ENCODE data around the gene FAM174B.

The FAM174B gene

GRCh38 chr15:92675485-92675884, 19.9 kb upstream of the FAM174B start:
- Histone ChIP-seq H2BK5ac (ENCODE audit: low read length) (no peak overlapping the region), H3K56ac (ENCODE audit: low read length) (no peak overlapping the region), H3K4ac (ENCODE audit: low read depth, low read length) (no peak overlapping the region), H4K8ac (ENCODE audit: low read depth, low read length) (no peak overlapping the region), H3K4me1 (ENCODE audit: control insufficient read depth, low read depth, low read length) (peaks cover 5% of the 10 kb centered on the region), H3K9ac (ENCODE audit: low read length) (no peak overlapping the region), H3K36me3 (ENCODE audit: control insufficient read depth, insufficient read depth, low read length) (no peaks in the 10 kb centered on the region), H2AK5ac (ENCODE audit: low read length) (no peak overlapping the region), H4K5ac (ENCODE audit: low read length) (no peak overlapping the region), H3K27ac (ENCODE audit: low read depth, low read length) (no peak overlapping the region), H3K79me1 (ENCODE audit: low read length) (no peaks in the 10 kb centered on the region), H3K27me3 (ENCODE audit: insufficient read depth, low read length, poor library complexity) (no peaks in the 10 kb centered on the region), H3K23ac (ENCODE audit: low read length) (no peak overlapping the region), H2BK15ac (replicated peaks; ENCODE audit: low read depth) (no peak overlapping the region), H3K4me2 (ENCODE audit: low read length) (no peak overlapping the region), H3K18ac (ENCODE audit: low read length) (peak overlapping the region; percentile 41), H3K79me2 (ENCODE audit: control insufficient read depth, insufficient read depth, low read length) (no peaks in the 10 kb centered on the region), H3K4me3 (ENCODE audit: low read length) (no peak overlapping the region), H2BK120ac (ENCODE audit: low read depth, low read length) (no peak overlapping the region)
- no peak for DNase-seq
- no CpG with 5 or more reads among the region's 4 CpGs for WGBS (ENCODE audit: extremely low coverage, insufficient coverage, low lambda C conversion rate)

DNA sequence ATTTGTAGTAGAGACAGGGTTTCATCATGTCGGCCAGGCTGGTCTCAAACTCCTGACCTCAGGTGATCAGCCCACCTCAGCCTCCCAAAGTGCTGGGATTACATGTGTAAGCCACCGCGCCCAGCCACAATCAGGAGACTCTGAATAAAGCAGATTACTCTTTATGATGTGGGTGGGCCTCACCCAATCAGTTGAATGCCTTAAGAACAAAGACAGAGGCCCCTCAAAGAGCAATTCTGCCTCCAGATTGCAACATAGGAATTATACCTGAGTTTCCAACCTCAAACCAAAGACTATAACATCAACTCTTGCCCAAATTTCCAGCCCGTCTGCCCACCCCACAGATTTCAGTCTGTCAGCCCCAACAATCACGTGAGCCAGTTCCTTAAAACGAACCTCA, 18.8 kb upstream of the FAM174B start:
- Histone ChIP-seq H4K5ac (ENCODE audit: low read length) (no peak overlapping the region), H3K4ac (ENCODE audit: low read depth, low read length) (no peak overlapping the region), H3K79me1 (ENCODE audit: low read length) (no peaks in the 10 kb centered on the region), H3K56ac (ENCODE audit: low read length) (no peak overlapping the region), H2BK5ac (ENCODE audit: low read length) (no peak overlapping the region), H2BK15ac (replicated peaks; ENCODE audit: low read depth) (no peak overlapping the region), H3K4me1 (ENCODE audit: control insufficient read depth, low read depth, low read length) (peaks cover 10% of the 10 kb centered on the region), H3K18ac (ENCODE audit: low read length) (no peak overlapping the region), H3K27me3 (ENCODE audit: insufficient read depth, low read length, poor library complexity) (no peaks in the 10 kb centered on the region), H3K27ac (ENCODE audit: low read depth, low read length) (no peak overlapping the region), H3K9ac (ENCODE audit: low read length) (no peak overlapping the region), H3K79me2 (ENCODE audit: control insufficient read depth, insufficient read depth, low read length) (no peaks in the 10 kb centered on the region), H2AK5ac (ENCODE audit: low read length) (no peak overlapping the region), H2BK120ac (ENCODE audit: low read depth, low read length) (no peak overlapping the region), H3K23ac (ENCODE audit: low read length) (no peak overlapping the region), H3K4me3 (ENCODE audit: low read length) (no peak overlapping the region), H3K36me3 (ENCODE audit: control insufficient read depth, insufficient read depth, low read length) (no peaks in the 10 kb centered on the region), H3K4me2 (ENCODE audit: low read length) (no peak overlapping the region), H4K8ac (ENCODE audit: low read depth, low read length) (no peak overlapping the region)
- no CpG with 5 or more reads among the region's 6 CpGs for WGBS (ENCODE audit: extremely low coverage, insufficient coverage, low lambda C conversion rate)
- no peak for DNase-seq

DNA sequence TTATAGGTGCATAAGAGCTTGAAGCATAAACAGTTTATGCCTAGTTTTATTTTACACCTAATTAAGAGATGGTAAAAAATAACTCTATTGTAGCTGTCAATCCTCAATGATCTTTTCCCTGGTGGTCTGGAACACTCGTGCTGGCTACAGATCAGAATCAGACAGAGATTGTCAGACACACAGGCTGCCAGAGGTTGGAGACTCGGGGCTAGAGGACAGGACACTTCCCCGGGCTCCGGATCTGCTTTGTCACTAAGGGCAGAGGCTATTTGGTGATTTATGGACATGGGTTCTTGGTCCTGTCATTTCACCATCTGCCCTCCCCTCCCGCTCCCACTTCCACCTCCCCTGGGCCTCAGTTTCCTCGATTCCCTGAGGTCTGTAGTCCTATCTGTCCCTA, 16.5 kb upstream of the FAM174B start:
- WGBS (ENCODE audit: extremely low coverage, insufficient coverage, low lambda C conversion rate) = no CpG with 5 or more reads among the region's 6 CpGs
- no peak for DNase-seq

GRCh38 chr15:92671406-92671805, 15.8 kb upstream of the FAM174B start:
- Histone ChIP-seq H3K79me2 (ENCODE audit: control insufficient read depth, insufficient read depth, low read length) (no peaks in the 10 kb centered on the region), H3K23ac (ENCODE audit: low read length) (no peak overlapping the region), H2BK120ac (ENCODE audit: low read depth, low read length) (no peak overlapping the region), H3K18ac (ENCODE audit: low read length) (no peak overlapping the region), H2BK5ac (ENCODE audit: low read length) (peak overlapping the region; percentile 6), H3K36me3 (ENCODE audit: control insufficient read depth, insufficient read depth, low read length) (no peaks in the 10 kb centered on the region), H3K79me1 (ENCODE audit: low read length) (no peaks in the 10 kb centered on the region), H3K9ac (ENCODE audit: low read length) (no peak overlapping the region), H3K56ac (ENCODE audit: low read length) (peak overlapping the region; percentile 28), H3K4me2 (ENCODE audit: low read length) (no peak overlapping the region), H4K8ac (ENCODE audit: low read depth, low read length) (no peak overlapping the region), H3K27ac (ENCODE audit: low read depth, low read length) (no peak overlapping the region), H4K5ac (ENCODE audit: low read length) (no peak overlapping the region), H3K27me3 (ENCODE audit: insufficient read depth, low read length, poor library complexity) (no peaks in the 10 kb centered on the region), H2AK5ac (ENCODE audit: low read length) (no peak overlapping the region), H3K4me1 (ENCODE audit: control insufficient read depth, low read depth, low read length) (peaks cover 22% of the 10 kb centered on the region), H2BK15ac (replicated peaks; ENCODE audit: low read depth) (no peak overlapping the region), H3K4me3 (ENCODE audit: low read length) (no peak overlapping the region), H3K4ac (ENCODE audit: low read depth, low read length) (no peak overlapping the region)
- no CpG with 5 or more reads among the region's 3 CpGs for WGBS (ENCODE audit: extremely low coverage, insufficient coverage, low lambda C conversion rate)
- no peak for DNase-seq

More for the DNA sequence above, 16.5 kb upstream of the FAM174B start:
- no peak overlapping the region for H4K5ac ChIP-seq (ENCODE audit: low read length)
- no peaks in the 10 kb centered on the region for H3K79me1 ChIP-seq (ENCODE audit: low read length)
- no peak overlapping the region for H3K27ac ChIP-seq (ENCODE audit: low read depth, low read length)
- H3K36me3 ChIP-seq (ENCODE audit: control insufficient read depth, insufficient read depth, low read length) = no peaks in the 10 kb centered on the region
- H3K9ac ChIP-seq (ENCODE audit: low read length) = no peak overlapping the region
- H2BK15ac ChIP-seq (replicated peaks; ENCODE audit: low read depth) = peak overlapping the region; percentile 21
- H3K4ac ChIP-seq (ENCODE audit: low read depth, low read length) = peak overlapping the region; percentile 73
- H2BK5ac ChIP-seq (ENCODE audit: low read length) = no peak overlapping the region
- no peak overlapping the region for H3K4me2 ChIP-seq (ENCODE audit: low read length)
- H3K79me2 ChIP-seq (ENCODE audit: control insufficient read depth, insufficient read depth, low read length) = no peaks in the 10 kb centered on the region
- H3K18ac ChIP-seq (ENCODE audit: low read length) = peak overlapping the region; percentile 68
- H3K4me3 ChIP-seq (ENCODE audit: low read length) = no peak overlapping the region
- H4K8ac ChIP-seq (ENCODE audit: low read depth, low read length) = no peak overlapping the region
- H2BK120ac ChIP-seq (ENCODE audit: low read depth, low read length) = no peak overlapping the region
- no peak overlapping the region for H3K56ac ChIP-seq (ENCODE audit: low read length)
- H3K27me3 ChIP-seq (ENCODE audit: insufficient read depth, low read length, poor library complexity) = no peaks in the 10 kb centered on the region
- no peak overlapping the region for H3K23ac ChIP-seq (ENCODE audit: low read length)
- H3K4me1 ChIP-seq (ENCODE audit: control insufficient read depth, low read depth, low read length) = peaks cover 19% of the 10 kb centered on the region
- no peak overlapping the region for H2AK5ac ChIP-seq (ENCODE audit: low read length)

DNA sequence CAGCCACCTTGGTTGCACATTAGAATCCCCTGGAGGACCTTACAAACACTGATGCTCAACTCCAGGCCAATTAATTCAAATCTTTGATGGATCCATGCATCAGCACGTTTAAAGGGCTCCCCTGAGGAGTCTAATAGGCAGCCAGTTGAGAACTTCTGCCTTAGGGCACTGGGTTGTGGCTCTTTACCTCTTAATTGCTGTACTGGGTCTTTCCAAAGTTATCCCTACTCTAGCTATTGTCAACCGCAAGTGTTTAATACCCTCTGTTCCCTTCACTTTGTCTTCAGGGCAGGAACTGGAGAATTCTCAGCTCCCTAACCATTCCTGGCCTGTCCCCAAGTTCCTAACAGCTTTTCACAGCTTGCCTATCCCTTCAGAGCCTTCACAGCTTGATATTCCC, 15.0 kb upstream of the FAM174B start:
- WGBS (ENCODE audit: extremely low coverage, insufficient coverage, low lambda C conversion rate) = no CpG with 5 or more reads among the region's 2 CpGs

GRCh38 chr15:92669432-92669831, 13.9 kb upstream of the FAM174B start:
- Histone ChIP-seq H3K36me3 (ENCODE audit: control insufficient read depth, insufficient read depth, low read length) (no peaks in the 10 kb centered on the region), H3K56ac (ENCODE audit: low read length) (peak overlapping the region; percentile 40), H4K8ac (ENCODE audit: low read depth, low read length) (no peak overlapping the region), H3K27me3 (ENCODE audit: insufficient read depth, low read length, poor library complexity) (no peaks in the 10 kb centered on the region), H3K23ac (ENCODE audit: low read length) (no peak overlapping the region), H3K9ac (ENCODE audit: low read length) (no peak overlapping the region), H2BK15ac (replicated peaks; ENCODE audit: low read depth) (no peak overlapping the region), H3K79me1 (ENCODE audit: low read length) (no peaks in the 10 kb centered on the region), H4K5ac (ENCODE audit: low read length) (no peak overlapping the region), H3K4me3 (ENCODE audit: low read length) (no peak overlapping the region), H3K4ac (ENCODE audit: low read depth, low read length) (no peak overlapping the region), H3K79me2 (ENCODE audit: control insufficient read depth, insufficient read depth, low read length) (no peaks in the 10 kb centered on the region), H2BK120ac (ENCODE audit: low read depth, low read length) (no peak overlapping the region), H3K4me2 (ENCODE audit: low read length) (no peak overlapping the region), H3K27ac (ENCODE audit: low read depth, low read length) (no peak overlapping the region), H3K4me1 (ENCODE audit: control insufficient read depth, low read depth, low read length) (peaks cover 22% of the 10 kb centered on the region), H2BK5ac (ENCODE audit: low read length) (no peak overlapping the region), H2AK5ac (ENCODE audit: low read length) (no peak overlapping the region), H3K18ac (ENCODE audit: low read length) (peak overlapping the region; percentile 34)
- WGBS (ENCODE audit: extremely low coverage, insufficient coverage, low lambda C conversion rate) = no CpG with 5 or more reads among the region's 2 CpGs
- DNase-seq = no peak

More for the DNA sequence above, 15.0 kb upstream of the FAM174B start:
- H2BK120ac ChIP-seq (ENCODE audit: low read depth, low read length) = no peak overlapping the region
- H3K23ac ChIP-seq (ENCODE audit: low read length) = no peak overlapping the region
- H3K18ac ChIP-seq (ENCODE audit: low read length) = peak overlapping the region; percentile 46
- no peak overlapping the region for H3K4ac ChIP-seq (ENCODE audit: low read depth, low read length)
- H3K79me2 ChIP-seq (ENCODE audit: control insufficient read depth, insufficient read depth, low read length) = no peaks in the 10 kb centered on the region
- peak overlapping the region; percentile 38 for H3K27ac ChIP-seq (ENCODE audit: low read depth, low read length)
- peak; percentile 76 for DNase-seq
- no peak overlapping the region for H3K56ac ChIP-seq (ENCODE audit: low read length)
- H2BK15ac ChIP-seq (replicated peaks; ENCODE audit: low read depth) = no peak overlapping the region
- H3K4me1 ChIP-seq (ENCODE audit: control insufficient read depth, low read depth, low read length) = peaks cover 22% of the 10 kb centered on the region
- no peak overlapping the region for H2AK5ac ChIP-seq (ENCODE audit: low read length)
- no peak overlapping the region for H4K8ac ChIP-seq (ENCODE audit: low read depth, low read length)
- H2BK5ac ChIP-seq (ENCODE audit: low read length) = no peak overlapping the region
- no peaks in the 10 kb centered on the region for H3K27me3 ChIP-seq (ENCODE audit: insufficient read depth, low read length, poor library complexity)
- H3K9ac ChIP-seq (ENCODE audit: low read length) = no peak overlapping the region
- H3K79me1 ChIP-seq (ENCODE audit: low read length) = no peaks in the 10 kb centered on the region
- no peak overlapping the region for H4K5ac ChIP-seq (ENCODE audit: low read length)
- no peaks in the 10 kb centered on the region for H3K36me3 ChIP-seq (ENCODE audit: control insufficient read depth, insufficient read depth, low read length)
- no peak overlapping the region for H3K4me3 ChIP-seq (ENCODE audit: low read length)
- H3K4me2 ChIP-seq (ENCODE audit: low read length) = no peak overlapping the region

Measured in mesendoderm (in vitro differentiated cells).